Activated T-cell treated with anti-CD3 and anti-CD28 coated beads, Interleukin-2, amount 50 U/mL, for 72 hours (primary cell): ENCODE data around the gene MAFG. TPM values are rescaled to one million over a fixed set of nuclear protein-coding genes. Genes with fewer than 3 reads are reported as not detected.

ENCODE experiments used
- ATAC-seq, 2 donors: fragments of 150-1000 bp; cut with Tn5 transposase; replicated peaks in 1 of 2; 2 replicates each; pipeline ENCODE4 v1.10.0; 2021; ENCODE audit warnings: moderate library complexity in 2 of 2, mild to moderate bottlenecking in 1 of 2
- DNase-seq, 2 donors: peaks; one replicate each; pipeline ENCODE4 v3.0.0; 2021 to 2022; ENCODE audit warnings: mixed read lengths in 1 of 2
- H3K27ac Mint-ChIP-seq: one replicate; pipeline ENCODE4 v1.8.0; 2022; ENCODE audit warnings: mild to moderate bottlenecking, moderate library complexity, mixed read lengths
- H3K27me3 Mint-ChIP-seq: one replicate; pipeline ENCODE4 v1.8.0; 2022; ENCODE audit warnings: low read depth, mixed read lengths
- H3K36me3 Mint-ChIP-seq, 2 donors: one replicate each; pipeline ENCODE4 v1.8.0; 2022; ENCODE audit warnings: mixed read lengths in 2 of 2, mild to moderate bottlenecking in 1 of 2; ENCODE audit not compliant: insufficient read depth in 2 of 2
- H3K4me1 Mint-ChIP-seq: one replicate; pipeline ENCODE4 v1.8.0; 2022; ENCODE audit warnings: low read depth, mixed read lengths
- H3K4me3 Mint-ChIP-seq, 2 donors: one replicate each; pipeline ENCODE4 v1.8.0; 2022; ENCODE audit warnings: mild to moderate bottlenecking in 2 of 2, mixed read lengths in 2 of 2, moderate library complexity in 2 of 2
- H3K9me3 Mint-ChIP-seq, 2 donors: one replicate each; pipeline ENCODE4 v1.8.0; 2022; ENCODE audit warnings: mixed read lengths in 2 of 2
- total RNA-seq, 2 donors: library from RNA; stranded (reverse); gene quantifications; one replicate each; pipeline ENCODE4 v1.2.3, GENCODE V29; 2022

The MAFG gene
- total RNA-seq, 2 donors from 2014 or later: 41.5 to 44.7 TPM

DNA sequence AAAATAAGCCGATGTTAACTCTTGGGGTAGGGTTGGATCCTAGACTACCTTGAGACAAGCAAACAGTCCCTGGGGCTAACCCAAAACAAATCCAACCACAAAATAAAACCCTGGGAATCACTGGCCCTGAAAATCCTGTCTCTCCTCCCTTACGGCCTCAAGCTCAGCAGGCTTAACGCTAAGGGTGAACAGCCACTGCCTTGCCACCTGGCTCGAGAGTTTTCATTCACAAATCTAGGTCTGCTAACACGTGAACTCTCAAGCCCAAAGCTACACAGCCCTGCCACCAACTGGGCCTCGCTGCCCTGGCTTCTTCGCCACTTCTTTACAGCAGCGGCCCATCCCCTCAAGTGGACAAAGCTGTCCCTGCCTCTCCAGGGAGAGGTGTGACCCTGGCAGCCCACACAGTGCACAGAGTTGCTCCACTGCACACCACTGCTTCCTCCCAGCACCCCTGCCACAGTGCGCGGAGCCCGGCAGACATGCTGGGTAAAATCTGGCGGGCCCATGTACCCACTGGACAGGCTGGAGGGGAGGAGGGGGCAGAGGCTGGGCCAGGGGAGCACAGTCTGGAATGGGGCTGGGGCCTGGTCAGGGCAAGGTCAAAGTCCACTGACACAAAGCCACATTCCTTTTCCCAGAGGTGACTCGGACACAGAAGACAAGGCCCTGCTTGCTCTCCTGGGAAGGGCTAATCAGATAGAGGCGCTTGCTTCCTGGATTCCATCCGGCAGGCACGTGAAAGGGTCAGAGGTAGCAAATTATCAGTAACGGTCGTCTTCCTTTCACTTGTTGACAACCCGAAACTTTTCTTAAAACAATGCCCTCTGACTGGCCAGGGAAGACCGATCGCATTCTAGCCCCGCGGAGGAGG, 17.3 kb downstream of the MAFG start:
- Mint-ChIP-seq H3K4me3 (peak overlapping the region; percentile 83 to 85), H3K27ac (no peak overlapping the region), H3K9me3 (no peaks in the 10 kb centered on the region), H3K4me1 (peaks cover 28% of the 10 kb centered on the region), H3K27me3 (no peaks in the 10 kb centered on the region), H3K36me3 (peaks cover 1 to 9% of the 10 kb centered on the region in 2 donors)
- no peak for ATAC-seq
- no peak for DNase-seq

DNA sequence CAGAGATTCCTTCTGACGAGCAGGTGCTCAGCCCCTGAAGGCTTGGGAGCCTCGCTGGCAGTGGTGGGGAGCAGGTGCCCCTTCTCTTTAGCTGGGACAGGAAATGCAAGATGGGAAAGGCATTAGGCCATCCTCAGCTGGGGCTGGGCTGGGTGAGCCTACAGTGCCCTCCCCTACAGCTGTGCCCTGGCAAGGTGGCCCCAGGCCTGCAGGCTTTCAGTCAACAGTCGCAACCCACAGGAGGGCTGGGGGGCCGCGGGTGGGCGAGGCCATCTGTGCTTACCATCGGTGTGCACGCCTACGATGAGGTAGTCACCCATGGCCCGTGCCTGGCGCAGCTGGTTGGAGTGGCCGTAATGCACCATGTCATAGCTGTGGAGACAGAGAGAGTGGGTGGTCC, 18.3 kb downstream of the MAFG start:
- H3K4me3 Mint-ChIP-seq: peak overlapping the region in 1 of 2 donors; percentile 83
- H3K36me3 Mint-ChIP-seq: peaks cover 1 to 9% of the 10 kb centered on the region in 2 donors
- DNase-seq: no peak
- no peak overlapping the region for H3K27ac Mint-ChIP-seq
- no peaks in the 10 kb centered on the region for H3K9me3 Mint-ChIP-seq
- ATAC-seq: no peak
- no peaks in the 10 kb centered on the region for H3K27me3 Mint-ChIP-seq
- H3K4me1 Mint-ChIP-seq: peaks cover 28% of the 10 kb centered on the region

DNA sequence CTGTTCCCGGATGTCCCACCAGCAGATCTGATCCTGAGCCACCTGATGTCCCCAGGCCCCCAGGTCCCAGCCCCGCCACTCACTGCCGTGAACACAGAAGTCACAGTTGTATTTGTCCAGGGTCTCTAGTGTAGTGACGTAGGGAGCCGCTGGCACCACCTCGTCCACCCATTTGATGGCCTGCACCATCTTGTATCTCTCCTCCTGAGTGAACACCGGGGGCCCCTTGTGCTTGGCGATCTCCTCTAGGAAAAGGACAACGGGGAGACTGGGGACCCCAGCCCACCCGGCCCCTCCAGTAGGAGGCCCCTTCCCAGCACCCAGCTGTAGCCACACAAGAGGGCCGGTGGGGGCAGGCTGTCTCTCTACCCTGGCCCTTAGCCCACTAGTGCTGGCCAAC, 18.7 kb downstream of the MAFG start:
- ATAC-seq (no peak), DNase-seq (no peak)
- Mint-ChIP-seq H3K27ac (no peak overlapping the region), H3K4me3 (no peak overlapping the region), H3K9me3 (no peaks in the 10 kb centered on the region), H3K36me3 (peaks cover 1 to 9% of the 10 kb centered on the region in 2 donors), H3K27me3 (no peaks in the 10 kb centered on the region), H3K4me1 (peaks cover 28% of the 10 kb centered on the region)

DNA sequence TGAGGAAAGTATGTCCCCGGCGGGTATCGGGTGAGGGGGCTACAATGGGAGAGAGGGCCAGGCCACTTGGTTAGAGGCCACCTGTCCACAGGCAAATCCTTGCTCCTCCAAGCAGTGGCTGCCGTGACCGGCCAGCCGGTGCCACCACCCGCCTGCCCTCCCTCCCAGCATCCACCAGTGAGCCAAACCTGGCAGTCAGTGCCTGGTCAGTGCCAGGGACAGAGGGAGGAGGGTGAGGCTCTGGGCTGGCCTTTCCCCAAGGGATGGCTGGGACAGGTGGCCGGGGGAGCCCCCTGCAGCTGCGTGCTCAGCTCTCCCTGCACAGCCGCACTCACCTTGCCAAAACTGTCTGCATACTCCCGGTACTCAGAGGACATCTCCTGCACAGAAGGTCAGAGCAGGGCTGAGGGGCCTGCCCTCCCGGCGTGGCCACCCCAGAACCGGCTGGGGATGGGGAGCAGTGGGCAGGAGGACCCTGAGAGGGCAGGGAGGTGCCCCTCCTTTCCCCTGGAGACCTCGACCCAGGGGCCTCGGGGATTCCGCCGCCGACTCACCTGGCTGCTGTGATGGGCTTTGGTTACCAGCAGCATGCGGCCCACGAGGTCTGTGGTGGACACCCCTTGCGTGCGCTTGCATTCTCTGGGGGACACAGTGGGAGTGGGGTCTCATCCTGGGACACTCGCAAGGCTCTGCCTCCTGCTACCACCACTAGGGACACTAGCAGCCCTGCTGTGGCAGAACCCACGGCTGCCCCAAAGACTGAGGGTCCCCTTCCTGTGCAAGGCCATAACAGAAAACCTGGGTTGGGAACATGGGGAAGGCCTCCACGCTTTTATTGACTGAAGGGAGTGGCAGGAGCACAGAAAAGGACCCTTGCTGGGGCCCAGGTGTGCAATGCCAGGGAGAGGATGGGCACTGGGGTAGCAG, 20.1 kb downstream of the MAFG start:
- ATAC-seq (no peak), DNase-seq (no peak)
- H3K9me3 Mint-ChIP-seq: no peaks in the 10 kb centered on the region
- H3K27ac Mint-ChIP-seq: no peak overlapping the region
- no peaks in the 10 kb centered on the region for H3K27me3 Mint-ChIP-seq
- H3K4me1 Mint-ChIP-seq: peaks cover 23% of the 10 kb centered on the region
- H3K4me3 Mint-ChIP-seq: no peak overlapping the region
- H3K36me3 Mint-ChIP-seq: no peaks in the 10 kb centered on the region

DNA sequence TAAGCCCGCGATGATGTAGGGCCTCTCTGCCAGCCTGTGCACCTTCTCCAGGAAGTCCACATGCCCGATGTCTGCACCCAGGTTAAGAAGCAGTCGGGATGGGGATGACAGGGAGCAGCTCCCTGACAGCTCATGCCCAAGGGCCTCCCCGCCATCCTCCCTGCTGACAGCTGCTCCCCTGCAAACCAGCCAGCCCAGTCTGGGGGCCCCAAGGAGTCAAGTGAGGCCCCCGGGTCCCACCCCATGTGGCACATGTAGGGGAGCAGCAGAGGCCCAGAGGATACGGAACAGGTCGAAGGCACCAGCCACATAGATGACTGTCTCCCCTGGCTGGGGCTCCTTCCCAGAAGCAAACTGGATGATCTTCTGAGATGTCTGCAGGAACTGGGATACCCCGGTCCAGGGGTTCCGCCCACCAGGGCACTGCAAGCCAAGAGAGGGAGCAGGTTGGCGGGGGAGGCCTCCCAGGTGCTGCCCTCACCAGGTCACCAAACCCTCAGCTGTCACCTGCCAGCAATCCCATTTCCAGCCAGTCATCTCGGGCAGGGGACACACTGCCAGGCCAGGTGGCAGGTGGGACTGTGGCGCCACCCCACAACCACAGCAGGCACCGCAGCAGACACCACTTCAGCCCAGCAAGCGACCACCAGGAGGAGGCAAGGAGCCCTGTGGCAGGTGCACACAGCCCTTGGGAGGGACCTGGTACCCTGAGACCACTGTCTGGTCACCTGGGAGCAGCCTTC, 20.9 kb downstream of the MAFG start:
- no peak for DNase-seq
- Mint-ChIP-seq H3K27me3 (no peaks in the 10 kb centered on the region), H3K27ac (no peak overlapping the region), H3K4me3 (no peak overlapping the region), H3K36me3 (no peaks in the 10 kb centered on the region), H3K9me3 (no peaks in the 10 kb centered on the region), H3K4me1 (peaks cover 16% of the 10 kb centered on the region)
- no peak for ATAC-seq

DNA sequence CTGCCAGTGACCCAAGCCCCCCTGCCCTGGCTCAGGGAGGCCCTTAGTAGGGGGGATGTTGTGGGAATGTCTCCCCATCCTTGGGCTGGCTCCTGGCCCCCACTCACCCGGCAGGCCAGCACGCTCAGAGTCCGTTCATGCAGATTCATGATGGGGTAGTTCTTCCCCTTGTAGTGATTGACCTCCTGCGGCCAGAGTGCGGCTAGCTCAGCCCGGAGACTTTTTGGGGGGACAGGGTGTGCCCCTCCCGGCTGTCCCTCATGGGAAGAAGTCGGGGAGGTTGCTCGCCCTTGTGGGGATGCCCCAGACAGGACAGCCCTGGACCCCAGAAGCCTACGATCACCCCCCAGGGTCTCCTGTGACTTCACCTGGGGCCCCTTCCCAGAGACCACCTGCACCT, 21.5 kb downstream of the MAFG start:
- DNase-seq (no peak), ATAC-seq (no peak)
- H3K4me3 Mint-ChIP-seq: no peak overlapping the region
- no peak overlapping the region for H3K27ac Mint-ChIP-seq
- no peaks in the 10 kb centered on the region for H3K9me3 Mint-ChIP-seq
- H3K4me1 Mint-ChIP-seq: peaks cover 14% of the 10 kb centered on the region
- H3K36me3 Mint-ChIP-seq: no peaks in the 10 kb centered on the region
- H3K27me3 Mint-ChIP-seq: peaks cover 6% of the 10 kb centered on the region

DNA sequence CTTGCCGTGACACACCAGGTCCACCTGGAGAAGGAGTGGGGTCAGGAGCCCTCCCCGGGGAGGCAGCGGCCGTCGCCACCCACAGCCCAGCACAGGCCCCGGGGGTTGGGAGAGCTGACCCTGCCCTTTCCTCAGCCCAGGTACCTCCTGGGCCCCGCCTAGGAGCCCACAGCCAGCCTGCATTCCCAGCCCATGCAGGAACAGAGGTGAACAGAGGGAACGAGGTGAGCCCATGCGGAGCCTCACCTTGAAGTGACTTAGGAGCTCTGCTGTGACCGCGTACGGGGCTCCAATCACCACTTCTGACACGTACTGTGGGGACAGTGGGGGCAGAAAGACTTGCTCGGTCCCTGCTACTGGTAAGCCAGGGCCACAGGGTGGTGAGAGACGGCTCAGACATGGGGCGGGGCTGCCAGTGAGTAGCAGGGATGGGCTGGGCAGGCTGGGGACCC, 22.1 kb downstream of the MAFG start:
- peaks cover 14% of the 10 kb centered on the region for H3K4me1 Mint-ChIP-seq
- ATAC-seq: no peak
- no peak overlapping the region for H3K27ac Mint-ChIP-seq
- no peaks in the 10 kb centered on the region for H3K36me3 Mint-ChIP-seq
- no peak overlapping the region for H3K4me3 Mint-ChIP-seq
- H3K9me3 Mint-ChIP-seq: no peaks in the 10 kb centered on the region
- H3K27me3 Mint-ChIP-seq: peaks cover 12% of the 10 kb centered on the region
- DNase-seq: no peak

DNA sequence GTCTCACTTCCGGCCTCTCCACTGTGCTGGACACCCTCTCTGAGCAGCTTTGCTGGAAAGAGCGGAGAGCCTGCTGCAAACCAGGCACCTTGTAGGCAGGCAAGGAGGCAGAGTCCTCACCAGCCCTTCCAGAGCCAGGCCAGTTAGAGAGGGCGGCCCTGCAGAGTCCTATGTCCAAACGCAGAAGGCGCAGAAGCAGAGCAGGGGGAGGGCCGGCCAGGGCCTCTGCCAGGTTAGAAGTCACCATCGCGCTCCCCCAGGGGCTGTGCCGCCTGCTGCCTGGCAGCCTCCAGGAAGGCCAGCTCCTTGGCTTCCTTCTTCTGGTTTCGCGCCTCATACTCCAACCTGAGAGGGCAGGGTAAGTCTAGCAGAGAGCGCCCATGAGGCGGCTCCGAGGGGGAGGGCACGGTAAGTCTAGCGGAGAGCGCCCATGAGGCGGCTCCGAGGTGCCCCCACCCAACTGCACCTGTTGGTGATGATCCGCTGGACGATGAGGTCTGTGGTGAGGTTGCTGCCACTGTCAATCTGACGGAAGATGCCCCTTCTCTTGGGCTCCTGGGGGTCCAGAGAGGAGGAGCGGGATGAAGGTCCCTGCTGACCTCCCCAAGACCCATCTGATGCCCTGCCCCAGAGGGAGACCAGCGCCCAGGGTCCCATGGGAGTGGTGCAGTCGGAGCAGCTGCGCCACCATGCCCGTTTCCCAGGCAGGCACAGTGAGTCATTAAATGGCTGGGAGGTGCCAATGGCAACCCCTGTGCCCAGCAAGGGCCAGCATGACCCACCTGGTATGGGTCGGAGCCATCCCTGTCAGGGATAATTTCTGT, 22.7 kb downstream of the MAFG start:
- Mint-ChIP-seq H3K36me3 (peaks cover 0 to 4% of the 10 kb centered on the region in 2 donors), H3K27me3 (peaks cover 12% of the 10 kb centered on the region), H3K27ac (no peak overlapping the region), H3K9me3 (no peaks in the 10 kb centered on the region), H3K4me1 (peaks cover 10% of the 10 kb centered on the region), H3K4me3 (no peak overlapping the region)
- ATAC-seq (no peak), DNase-seq (no peak)

DNA sequence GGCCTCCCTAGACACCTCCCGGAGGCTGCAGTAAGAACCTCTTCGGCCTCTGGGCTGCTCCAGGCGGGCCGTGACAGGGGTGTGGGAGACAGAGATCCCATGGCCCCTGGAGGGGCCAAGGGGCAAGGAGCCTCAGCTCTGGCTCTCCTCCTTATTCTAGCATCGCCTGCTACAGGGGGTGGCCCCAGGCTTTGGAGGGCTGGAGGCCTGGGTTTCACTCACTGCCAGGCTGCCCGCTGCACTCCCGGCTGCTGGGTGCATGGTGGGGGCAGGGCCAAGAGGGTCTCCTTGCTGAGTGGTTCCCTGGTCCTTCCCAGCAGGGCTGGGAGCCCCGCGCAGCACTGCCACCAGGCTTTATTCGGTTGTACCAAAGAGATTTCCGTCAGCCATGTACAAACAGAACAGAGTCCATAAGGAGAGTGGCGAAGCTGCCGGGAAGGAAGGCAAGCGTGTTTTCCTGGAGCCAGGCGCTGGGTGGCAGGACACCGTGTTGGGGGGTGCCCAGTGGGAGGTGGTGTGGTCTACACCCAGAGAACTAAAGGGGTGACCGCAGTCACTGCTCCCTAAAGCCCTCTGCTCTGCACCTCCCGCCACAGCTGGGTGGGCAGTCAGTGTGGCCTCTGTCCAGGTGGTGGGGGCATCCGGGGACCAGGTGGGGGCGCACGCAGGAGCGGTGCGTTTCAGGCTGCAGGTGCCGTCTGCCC, 23.5 kb downstream of the MAFG start:
- Mint-ChIP-seq H3K4me3 (no peak overlapping the region), H3K27ac (no peak overlapping the region), H3K27me3 (peaks cover 12% of the 10 kb centered on the region), H3K4me1 (peaks cover 2% of the 10 kb centered on the region), H3K36me3 (peaks cover 0 to 5% of the 10 kb centered on the region in 2 donors), H3K9me3 (no peaks in the 10 kb centered on the region)
- ATAC-seq (no peak), DNase-seq (no peak)

DNA sequence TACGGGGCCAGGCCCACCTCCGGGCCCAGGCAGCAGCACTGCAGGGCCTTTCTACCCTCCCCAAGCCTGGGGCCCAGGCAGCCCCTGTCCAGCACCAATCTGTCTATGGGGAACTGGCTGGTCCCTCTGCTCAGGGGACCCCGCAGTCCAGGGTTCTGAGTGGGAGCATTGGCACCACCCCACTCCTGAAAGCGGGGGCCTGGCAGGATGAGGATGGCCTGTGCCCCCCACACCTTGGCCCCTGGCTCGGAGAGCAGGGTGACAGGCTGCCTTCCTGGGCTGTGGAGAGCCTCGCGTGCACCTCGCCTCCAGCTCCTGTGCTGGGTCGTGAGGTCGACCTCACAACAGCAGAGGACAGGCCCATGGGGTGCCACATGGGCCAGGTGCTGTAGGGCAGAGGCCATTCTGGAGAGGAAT, 24.1 kb downstream of the MAFG start:
- DNase-seq (no peak), ATAC-seq (no peak)
- Mint-ChIP-seq H3K27me3 (peaks cover 12% of the 10 kb centered on the region), H3K4me3 (no peak overlapping the region), H3K36me3 (peaks cover 0 to 5% of the 10 kb centered on the region in 2 donors), H3K9me3 (no peaks in the 10 kb centered on the region), H3K27ac (no peak overlapping the region), H3K4me1 (no peaks in the 10 kb centered on the region)

DNA sequence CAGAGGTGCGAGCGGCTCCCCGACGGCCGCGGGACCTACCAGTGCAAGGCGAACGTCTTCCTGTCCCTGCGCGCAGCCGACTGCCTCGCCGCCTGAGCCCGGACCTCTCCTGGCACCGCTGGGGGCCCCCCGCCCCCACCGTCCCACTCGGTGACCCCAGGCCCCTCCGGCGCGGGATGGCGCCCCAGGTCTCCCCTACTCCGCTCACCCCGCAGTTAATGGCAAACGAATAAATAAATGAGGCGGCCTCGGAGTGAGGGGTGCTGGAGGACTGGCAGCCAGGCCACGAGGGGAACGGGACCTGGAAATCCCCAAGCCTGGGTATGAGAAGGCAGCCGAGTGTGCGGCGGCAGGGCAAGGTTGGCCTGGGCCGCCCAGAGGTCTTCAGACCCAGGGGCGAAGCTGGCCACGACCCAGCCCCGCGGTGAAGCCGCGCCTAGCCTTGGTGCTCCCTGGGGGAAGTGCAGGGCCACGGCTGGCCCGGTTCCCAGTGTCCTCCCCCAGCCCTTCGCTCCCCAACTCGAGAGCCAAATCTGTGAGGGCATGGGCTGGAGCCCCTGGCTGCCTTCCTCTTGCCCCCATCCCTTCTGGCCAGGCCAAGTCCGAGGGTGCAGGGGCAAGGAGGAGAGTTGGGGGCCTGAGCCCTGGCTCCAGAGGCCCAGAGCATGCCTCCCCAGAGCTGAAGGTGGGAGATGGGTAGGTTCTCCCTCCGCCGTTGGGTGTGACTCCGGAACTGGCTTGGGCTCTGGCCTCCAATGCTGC, 24.7 kb downstream of the MAFG start:
- ATAC-seq (peak; percentile 22 to 40), DNase-seq (no peak)
- H3K36me3 Mint-ChIP-seq: peaks cover 0 to 6% of the 10 kb centered on the region in 2 donors
- H3K4me1 Mint-ChIP-seq: no peaks in the 10 kb centered on the region
- H3K27ac Mint-ChIP-seq: no peak overlapping the region
- H3K27me3 Mint-ChIP-seq: peaks cover 12% of the 10 kb centered on the region
- H3K9me3 Mint-ChIP-seq: no peaks in the 10 kb centered on the region
- no peak overlapping the region for H3K4me3 Mint-ChIP-seq
